B cell (primary cell): ENCODE data around the gene KIRREL3. TPM values are rescaled to one million over a fixed set of nuclear protein-coding genes. Genes with fewer than 3 reads are reported as not detected.

ENCODE experiments used
- ATAC-seq: fragments of 200-7000 bp; cut with Tn5 transposase; one replicate; pipeline ENCODE4 v1.10.0; 2021; ENCODE audit warnings: low read depth, mild to moderate bottlenecking, moderate number of reproducible peaks, moderate library complexity
- CTCF ChIA-PET: fragments of 350-600 bp; sonication (Branson Sonifier 250); formaldehyde crosslinking; loops from one replicate; lab custom pipeline; 2021; ENCODE audit warnings: antibody characterized with exemption, inconsistent platforms; lab: Charles Lee
- POLR2A ChIA-PET: fragments of 350-600 bp; sonication (Branson Sonifier 250); formaldehyde crosslinking; loops from one replicate; lab custom pipeline; 2021; ENCODE audit warnings: antibody characterized with exemption; lab: Charles Lee
- DNase-seq: peaks from one replicate; pipeline ENCODE4 v3.0.0; 2013
- H2AFZ ChIP-seq: 2 replicates; pipeline ENCODE4 v1.6.1; 2012; ENCODE audit warnings: mild to moderate bottlenecking, low read depth, low read length; ENCODE audit not compliant: insufficient read depth, poor library complexity, severe bottlenecking
- H3K27ac ChIP-seq, 2 donors: 1 replicate in 1 of 2; 2 replicates in 1 of 2; pipeline ENCODE4 v1.5.1; 2012 to 2013; ENCODE audit warnings: low read length in 2 of 2, mild to moderate bottlenecking in 2 of 2, moderate library complexity in 1 of 2
- H3K27me3 ChIP-seq, 4 experiments: fragments of 200-600 bp in 1 of 4; sonication (generic) in 1 of 4; replicated peaks in 1 of 4; 1 replicate in 2 of 4; 2 replicates in 2 of 4; pipeline versions ENCODE4 v1.6.1 to v1.7.0; 2013 to 2016; ENCODE audit warnings: low read length in 3 of 4, mild to moderate bottlenecking in 2 of 4, mixed read lengths in 1 of 4, moderate library complexity in 1 of 4; ENCODE audit not compliant: insufficient read depth in 4 of 4, control insufficient read depth in 3 of 4; ENCODE audit errors: control extremely low read depth in 1 of 4
- H3K36me3 ChIP-seq, 2 experiments: replicated peaks in 1 of 2; 1 replicate in 1 of 2; 2 replicates in 1 of 2; pipeline versions ENCODE4 v1.6.1 to v1.7.1; 2013; ENCODE audit warnings: low read length in 1 of 2; ENCODE audit not compliant: insufficient read depth in 2 of 2, control insufficient read depth in 1 of 2; ENCODE audit errors: control extremely low read depth in 1 of 2, extremely low read depth in 1 of 2
- H3K4me1 ChIP-seq, 2 donors: fragments of 200-600 bp in 1 of 2; sonication (generic) in 1 of 2; 1 replicate in 1 of 2; 2 replicates in 1 of 2; pipeline versions ENCODE4 v1.5.1 to v1.6.1; 2013 to 2017; ENCODE audit warnings: low read length in 2 of 2; ENCODE audit not compliant: control insufficient read depth in 2 of 2, insufficient read depth in 2 of 2
- H3K4me2 ChIP-seq: replicated peaks from 2 replicates; pipeline ENCODE3; 2012; ENCODE audit warnings: mild to moderate bottlenecking, low read depth, low read length; ENCODE audit not compliant: poor library complexity, severe bottlenecking
- H3K4me3 ChIP-seq, 5 experiments: fragments of 200-600 bp in 1 of 5; sonication (generic) in 1 of 5; 1 replicate in 3 of 5; 2 replicates in 2 of 5; pipeline versions ENCODE4 v1.5.1 to v1.7.0; 2011 to 2016; ENCODE audit warnings: low read length in 4 of 5, mild to moderate bottlenecking in 4 of 5, low read depth in 2 of 5, control low read depth in 1 of 5, moderate library complexity in 1 of 5; ENCODE audit not compliant: insufficient read depth in 1 of 5; ENCODE audit errors: control extremely low read depth in 1 of 5, extremely low read depth in 1 of 5
- H3K79me2 ChIP-seq: fragments of 200-600 bp; sonication (generic); one replicate; pipeline ENCODE4 v1.6.0; 2016; ENCODE audit warnings: low read length; ENCODE audit not compliant: control insufficient read depth, insufficient read depth
- H3K9ac ChIP-seq: fragments of 200-600 bp; sonication (generic); 2 replicates; pipeline ENCODE4 v1.6.1; 2017; ENCODE audit warnings: mild to moderate bottlenecking, low read length, moderate library complexity
- H3K9me3 ChIP-seq, 3 donors: one replicate each; pipeline versions ENCODE4 v1.6.1 to v1.7.1; 2013; ENCODE audit warnings: low read length in 2 of 3; ENCODE audit not compliant: control insufficient read depth in 2 of 3, insufficient read depth in 1 of 3; ENCODE audit errors: control extremely low read depth in 1 of 3
- H4K20me1 ChIP-seq: 2 replicates; pipeline ENCODE4 v1.6.0; 2012; ENCODE audit warnings: mild to moderate bottlenecking, low read length; ENCODE audit not compliant: insufficient read depth, control insufficient read depth, poor library complexity, severe bottlenecking
- H3K27ac Mint-ChIP-seq: one replicate; pipeline ENCODE4 v1.8.0; 2021; ENCODE audit warnings: mixed read lengths
- H3K27me3 Mint-ChIP-seq: one replicate; pipeline ENCODE4 v1.8.0; 2021; ENCODE audit warnings: mixed read lengths
- H3K4me1 Mint-ChIP-seq: one replicate; pipeline ENCODE4 v1.8.0; 2021; ENCODE audit warnings: mixed read lengths
- H3K4me3 Mint-ChIP-seq: one replicate; pipeline ENCODE4 v1.8.0; 2021; ENCODE audit warnings: mixed read lengths
- H3K9me3 Mint-ChIP-seq: one replicate; pipeline ENCODE4 v1.8.0; 2022; ENCODE audit warnings: mixed read lengths; ENCODE audit not compliant: insufficient read depth
- CTCF ChIP-seq: fragments of 200-600 bp; IDR thresholded peaks from one replicate; pipeline ENCODE4 v1.8.0; 2022; ENCODE audit warnings: antibody characterized with exemption, mild to moderate bottlenecking
- EZH2 ChIP-seq: IDR thresholded peaks from 2 replicates; pipeline ENCODE4 v1.6.1; 2012; ENCODE audit warnings: borderline replicate concordance, low read depth, mild to moderate bottlenecking, moderate library complexity, low read length; ENCODE audit not compliant: insufficient read depth, poor library complexity, severe bottlenecking
- WGBS: methylation state at CpG from one replicate; pipeline ENCODE4 v1.1.5; 2013; ENCODE audit warnings: missing lambda C conversion rate; ENCODE audit not compliant: insufficient coverage; 5-methylcytosine and 5-hydroxymethylcytosine counted together
- intact Hi-C: fragments of 100-400 bp; cut with micrococcal nuclease; formaldehyde crosslinking; loops from one replicate; pipeline ENCODE4 v1.10.0; 2022
- polyA plus RNA-seq: library from polyadenylated mRNA; depleted of rRNA; stranded (reverse); fragments of >200 nt; gene quantifications from 2 replicates; pipeline ENCODE4 v1.2.3, GENCODE V29; 2012
- total RNA-seq, 2 donors: library from RNA; stranded (reverse); fragments of 120-200 nt in 1 of 2; gene quantifications; 1 replicate in 1 of 2; 2 replicates in 1 of 2; pipeline versions ENCODE4 v1.2.3 to v1.2.4, GENCODE V29; 2013 to 2022

KIRREL3 gene
- total and polyA plus RNA-seq, 2 donors (not counting 1 experiment from before 2014, with no cell fraction given) = not detected

GRCh38 chr11:126613272-126613671 is 387.3 kb downstream of the KIRREL3 start:
- Histone ChIP-seq H3K27ac (no peak overlapping the region), H3K4me2 (no peak overlapping the region), H3K79me2 (no peaks in the 10 kb centered on the region), H3K9me3 (peaks cover 0 to 4% (median 0%) of the 10 kb centered on the region in 3 donors), H3K9ac (no peak overlapping the region), H3K36me3 (no peaks in the 10 kb centered on the region), H3K27me3 (no peaks in the 10 kb centered on the region), H2AFZ (no peak overlapping the region), H3K4me1 (no peaks in the 10 kb centered on the region), H4K20me1 (no peaks in the 10 kb centered on the region), H3K4me3 (no peak overlapping the region)
- intact Hi-C loops = no loop called here
- POLR2A ChIA-PET = no interaction called here
- H3K27me3 Mint-ChIP-seq = peaks cover 8% of the 10 kb centered on the region
- H3K27ac Mint-ChIP-seq = no peak overlapping the region
- no peak overlapping the region for H3K4me3 Mint-ChIP-seq
- CTCF ChIA-PET = no interaction called here
- peaks cover 2% of the 10 kb centered on the region for H3K4me1 Mint-ChIP-seq
- DNase-seq = no peak
- no CpG with 5 or more reads among the region's 4 CpGs for WGBS
- no peak for ATAC-seq
- H3K9me3 Mint-ChIP-seq = no peaks in the 10 kb centered on the region
- no peak for TF ChIP-seq CTCF

DNA sequence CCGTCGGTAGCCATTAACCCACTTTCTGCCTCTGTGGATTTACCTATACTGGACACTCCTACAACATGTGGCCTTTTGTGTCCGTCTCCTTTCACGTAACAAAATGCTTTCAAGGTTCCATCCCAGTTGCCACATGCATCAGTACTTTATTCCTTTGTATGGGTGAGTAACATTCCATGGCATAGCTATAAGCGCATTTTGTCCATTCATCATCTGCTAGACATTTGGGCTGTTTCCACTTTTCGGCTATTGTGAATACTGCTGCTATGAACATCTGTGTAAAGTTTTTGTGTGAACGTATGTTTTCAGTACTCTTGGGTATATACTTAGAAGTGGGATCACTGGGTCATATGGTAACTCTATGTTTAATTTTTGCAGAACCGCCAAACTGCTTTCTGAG is 387.9 kb downstream of the KIRREL3 start:
- no peak overlapping the region for H3K4me3 Mint-ChIP-seq
- H3K27me3 ChIP-seq = no peaks in the 10 kb centered on the region
- H3K4me3 ChIP-seq = no peak overlapping the region
- H2AFZ ChIP-seq = no peak overlapping the region
- H3K4me2 ChIP-seq = no peak overlapping the region
- H3K9me3 ChIP-seq = peaks cover 0 to 4% (median 0%) of the 10 kb centered on the region in 3 donors
- peaks cover 2% of the 10 kb centered on the region for H3K4me1 Mint-ChIP-seq
- no peak overlapping the region for H3K27ac Mint-ChIP-seq
- H3K79me2 ChIP-seq = no peaks in the 10 kb centered on the region
- intact Hi-C loops = no loop called here
- CTCF ChIA-PET = no interaction called here
- no peak overlapping the region for H3K9ac ChIP-seq
- no peak for ATAC-seq
- WGBS = 94% methylated on average over 5 of the region's 8 CpGs
- POLR2A ChIA-PET = no interaction called here
- no peaks in the 10 kb centered on the region for H4K20me1 ChIP-seq
- TF ChIP-seq EZH2 (no peak), CTCF (no peak)
- no peak overlapping the region for H3K27ac ChIP-seq
- no peak for DNase-seq
- H3K9me3 Mint-ChIP-seq = no peaks in the 10 kb centered on the region
- no peaks in the 10 kb centered on the region for H3K4me1 ChIP-seq
- no peaks in the 10 kb centered on the region for H3K36me3 ChIP-seq
- H3K27me3 Mint-ChIP-seq = peaks cover 8% of the 10 kb centered on the region
